Measurements from ENCODE around the gene TAF11L7.
"Not testable (repeated sequence)": the region's sequence is repeated elsewhere in the genome, so short reads cannot be mapped to it uniquely, and the experiment has no call there.

TAF11L7 gene

DNA sequence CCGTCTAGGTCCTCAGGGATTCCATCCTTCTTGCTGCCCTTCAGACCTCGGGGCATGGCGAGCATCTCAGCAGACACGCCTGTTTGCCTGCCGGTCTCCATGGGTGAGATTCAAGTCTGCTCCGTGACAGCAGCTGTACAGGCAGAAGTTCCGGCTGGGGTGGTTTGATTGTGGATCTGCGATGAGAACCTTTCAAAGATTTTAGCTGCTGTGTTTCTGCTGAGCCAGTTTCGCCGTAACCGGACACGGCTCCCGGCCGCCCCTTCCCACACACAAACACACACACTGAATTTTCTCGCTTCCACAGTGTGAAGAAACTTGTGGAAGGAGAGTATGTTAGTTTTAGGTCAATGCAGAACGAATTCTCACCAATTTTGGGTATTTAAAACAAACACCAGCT lies at the start of gene TAF11L7:
Gene TAF11L7 (minus strand): TSS at position 101 of the 400 bp plus-strand sequence.
- not testable (repeated sequence) for DNase-seq

DNA sequence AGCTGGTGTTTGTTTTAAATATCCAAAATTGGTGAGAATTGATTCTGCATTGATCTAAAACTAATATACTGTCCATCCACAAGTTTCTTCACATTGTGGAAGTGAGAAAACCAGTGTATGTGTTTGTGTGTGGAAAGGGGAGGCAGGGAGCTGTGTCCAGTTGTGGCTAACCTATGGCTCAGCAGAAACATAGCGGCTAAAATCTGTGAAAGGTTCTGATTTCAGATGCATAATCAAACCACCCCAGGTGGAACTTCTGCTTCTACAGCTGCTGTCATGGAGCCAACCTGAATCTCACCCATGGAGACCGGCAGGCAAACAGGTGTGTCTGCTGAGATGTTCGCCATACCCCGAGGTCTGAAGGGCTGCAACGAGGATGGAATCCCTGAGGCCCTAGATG lies 48.6 kb upstream of the TAF11L7 start, which contains the start of gene TAF11L14:
Gene TAF11L14 (plus strand): TSS at position 301 of the 400 bp plus-strand sequence.
- DNase-seq = no peak

DNA sequence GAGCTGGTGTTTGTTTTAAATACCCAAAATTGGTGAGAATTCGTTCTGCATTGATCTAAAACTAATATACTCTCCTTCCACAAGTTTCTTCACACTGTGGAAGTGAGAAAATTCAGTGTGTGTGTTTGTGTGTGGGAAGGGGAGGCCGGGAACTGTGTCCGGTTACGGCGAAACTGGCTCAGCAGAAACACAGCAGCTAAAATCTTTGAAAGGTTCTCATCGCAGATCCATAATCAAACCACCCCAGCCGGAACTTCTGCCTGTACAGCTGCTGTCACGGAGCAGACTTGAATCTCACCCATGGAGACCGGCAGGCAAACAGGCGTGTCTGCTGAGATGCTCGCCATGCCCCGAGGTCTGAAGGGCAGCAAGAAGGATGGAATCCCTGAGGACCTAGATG lies 46.2 kb upstream of the TAF11L7 start, which contains the start of gene TAF11L13:
Gene TAF11L13 (plus strand): TSS at position 301 of the 400 bp plus-strand sequence.
- DNase-seq = not testable (repeated sequence)

DNA sequence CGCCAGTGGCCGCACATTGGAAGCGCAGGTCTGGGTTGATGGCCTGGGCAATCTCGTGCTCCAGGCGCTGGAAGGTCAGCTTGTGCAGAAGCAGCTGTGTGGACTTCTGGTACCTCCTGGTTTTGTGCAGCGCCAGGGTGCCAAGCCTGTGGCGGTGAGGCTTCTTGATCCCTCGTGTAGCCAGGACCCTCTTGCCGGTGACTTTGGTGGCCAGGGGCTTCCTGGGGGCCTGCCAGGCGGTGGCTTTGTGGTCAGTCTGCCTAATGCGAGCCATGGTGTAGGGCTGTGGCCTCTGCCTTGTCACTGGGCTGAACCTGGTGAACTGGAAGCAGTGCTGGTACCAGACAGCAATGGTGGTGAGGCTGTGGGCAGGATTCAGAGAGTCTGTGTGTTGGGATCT lies 40.1 kb upstream of the TAF11L7 start:
- DNase-seq = no peak

DNA sequence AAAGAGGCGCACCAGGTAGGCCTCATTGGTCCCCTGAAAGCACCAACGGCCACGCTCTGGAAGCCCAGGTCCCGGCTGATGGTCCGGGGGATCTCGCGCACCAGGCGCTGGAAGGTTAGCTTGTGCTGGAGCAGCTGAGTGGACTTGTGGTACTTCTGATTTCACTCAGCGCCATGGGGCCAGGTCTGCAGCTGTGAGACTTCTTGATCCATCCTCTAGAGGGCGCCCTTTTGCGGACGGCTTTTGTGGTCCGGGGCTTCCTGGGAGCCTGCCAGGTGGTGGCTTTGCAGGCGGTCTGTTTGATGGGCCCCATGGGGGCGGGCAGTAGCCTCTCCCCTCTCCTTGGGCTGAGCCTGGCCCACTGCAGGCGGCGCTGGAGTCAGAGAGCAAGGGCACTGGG lies 35.1 kb upstream of the TAF11L7 start:
- DNase-seq = no peak

DNA sequence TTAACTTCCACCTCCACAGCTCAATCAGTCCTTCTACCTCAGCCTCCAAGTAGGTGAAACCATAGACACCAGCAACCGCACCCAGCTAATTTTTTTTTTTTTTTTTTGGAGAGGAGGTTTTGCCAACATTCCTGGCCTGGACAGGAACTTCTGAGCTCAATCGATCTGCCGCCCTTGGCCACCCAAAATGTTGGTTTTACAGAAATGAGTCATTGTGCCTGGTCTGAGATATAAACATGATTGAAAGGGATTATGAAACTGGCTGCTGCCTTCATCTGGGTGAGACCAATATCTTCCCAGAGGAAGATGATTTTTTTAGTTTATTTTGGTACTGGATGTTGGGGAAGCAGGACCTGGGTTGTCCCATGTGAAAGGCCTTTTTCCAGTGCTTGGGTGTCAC lies 33.8 kb upstream of the TAF11L7 start:
- DNase-seq = no peak

DNA sequence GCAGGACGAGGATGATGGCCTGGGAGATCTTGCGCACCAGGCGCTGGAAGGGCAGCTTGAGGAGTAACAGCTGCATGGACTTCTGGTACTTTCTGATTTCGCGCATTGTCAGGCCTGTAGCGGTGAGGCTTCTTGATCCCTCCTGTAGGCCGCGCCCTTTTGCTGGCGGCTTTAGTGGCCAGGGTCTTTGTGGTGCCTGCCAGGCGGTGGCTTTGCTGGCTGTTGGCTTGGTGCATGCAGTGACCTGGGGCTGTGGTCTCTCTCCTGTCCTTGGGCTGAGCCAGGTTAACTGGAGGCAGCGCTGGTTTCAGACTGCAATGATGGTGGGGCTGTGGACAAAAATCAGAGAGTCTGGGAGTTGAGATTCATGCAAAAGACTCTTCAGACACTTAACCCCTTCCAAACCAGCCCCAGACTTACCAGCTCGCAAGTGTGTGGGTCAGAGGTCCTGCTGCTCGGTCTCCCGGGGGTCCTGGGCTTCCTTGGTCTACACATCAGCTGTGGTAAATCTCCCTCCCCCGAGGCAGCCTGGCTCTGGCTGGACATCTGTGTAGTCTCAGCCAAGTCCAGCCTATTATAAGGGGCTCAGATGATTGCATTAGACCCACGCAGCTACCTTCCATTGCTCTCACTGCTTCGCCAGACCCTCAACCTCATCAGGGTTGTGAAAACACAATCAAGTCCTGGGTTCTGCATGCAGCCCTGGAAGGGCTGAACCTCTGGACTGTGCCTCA lies 29.5 kb upstream of the TAF11L7 start:
- DNase-seq = no peak

DNA sequence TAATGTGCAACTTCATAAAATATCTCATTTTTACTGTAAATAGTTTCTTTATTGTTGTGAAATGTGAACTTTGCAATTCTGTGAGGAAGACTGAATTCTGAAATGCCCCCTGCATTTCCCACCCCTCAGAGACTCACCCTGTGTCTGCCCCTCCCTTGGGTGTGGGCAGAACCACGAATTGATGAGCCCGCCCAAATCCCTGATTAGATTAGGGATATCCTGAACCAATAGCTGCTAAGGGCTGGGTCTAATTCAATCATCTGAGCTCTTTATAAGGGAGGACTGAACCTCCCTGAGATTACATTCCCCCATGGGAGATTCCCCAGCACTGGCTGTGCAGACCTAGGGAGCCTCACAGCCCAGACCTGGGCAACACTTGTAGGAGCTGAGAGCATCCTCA lies 24.5 kb upstream of the TAF11L7 start, which contains the start of gene TAF11L12:
Gene TAF11L12 (plus strand): TSS at position 301 of the 400 bp plus-strand sequence.
- DNase-seq = not testable (repeated sequence)

DNA sequence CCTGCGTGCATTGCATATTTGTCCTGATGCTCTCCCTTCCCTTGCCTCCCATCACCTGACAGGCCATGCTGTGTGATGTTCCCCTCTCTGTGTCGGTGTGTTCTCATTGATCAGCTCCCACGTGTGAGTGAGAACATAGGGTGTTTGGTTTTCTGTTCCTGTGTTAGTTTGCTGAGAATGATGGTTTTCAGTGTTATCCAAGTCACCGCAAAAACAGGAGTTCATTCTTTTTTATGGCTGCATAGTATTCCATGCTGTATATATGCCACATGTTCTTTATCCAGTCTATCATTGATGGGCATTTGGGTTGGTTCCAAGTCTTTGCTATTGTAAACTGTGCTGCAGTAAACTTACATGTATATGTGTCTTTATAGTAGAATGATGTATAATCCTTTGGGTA lies 21.9 kb upstream of the TAF11L7 start:
- not testable (repeated sequence) for DNase-seq

DNA sequence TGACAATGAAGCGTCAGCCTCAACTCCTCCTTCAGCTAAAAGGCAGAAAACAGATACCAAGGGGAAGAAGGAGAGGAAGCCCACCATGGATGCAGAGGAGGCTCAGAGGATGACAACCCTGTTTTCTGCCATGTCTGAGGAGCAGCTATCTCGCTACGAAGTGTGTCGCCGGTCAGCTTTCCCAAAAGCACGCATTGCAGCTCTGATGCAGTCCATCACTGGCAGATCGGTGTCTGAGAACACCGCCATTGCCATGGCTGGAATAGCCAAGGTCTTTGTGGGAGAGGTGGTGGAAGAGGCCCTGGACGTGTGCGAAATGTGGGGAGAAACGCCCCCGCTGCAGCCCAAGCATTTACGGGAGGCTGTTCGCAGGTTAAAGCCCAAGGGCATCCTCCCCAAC lies 19.4 kb upstream of the TAF11L7 start:
- no peak for DNase-seq

DNA sequence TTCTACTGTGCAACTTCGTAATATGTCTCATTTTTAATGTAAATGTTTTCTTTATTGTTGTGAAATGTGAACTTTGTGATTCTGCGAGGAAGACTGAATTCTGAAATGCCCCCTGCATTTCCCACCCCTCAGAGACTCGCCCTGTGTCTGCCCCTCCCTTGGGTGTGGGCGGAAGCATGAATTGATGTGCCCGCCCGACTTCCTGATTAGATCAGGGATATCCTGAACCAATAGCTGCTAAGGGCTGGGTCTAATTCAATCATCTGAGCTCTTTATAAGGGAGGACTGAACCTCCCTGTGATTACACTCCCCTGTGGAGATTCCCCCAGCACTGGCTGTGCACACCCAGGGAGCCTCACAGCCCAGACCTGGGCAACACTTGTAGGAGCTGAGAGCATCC lies 18.3 kb upstream of the TAF11L7 start, which contains the start of gene TAF11L11:
Gene TAF11L11 (plus strand): TSS at position 304 of the 400 bp plus-strand sequence.
- DNase-seq = not testable (repeated sequence)

DNA sequence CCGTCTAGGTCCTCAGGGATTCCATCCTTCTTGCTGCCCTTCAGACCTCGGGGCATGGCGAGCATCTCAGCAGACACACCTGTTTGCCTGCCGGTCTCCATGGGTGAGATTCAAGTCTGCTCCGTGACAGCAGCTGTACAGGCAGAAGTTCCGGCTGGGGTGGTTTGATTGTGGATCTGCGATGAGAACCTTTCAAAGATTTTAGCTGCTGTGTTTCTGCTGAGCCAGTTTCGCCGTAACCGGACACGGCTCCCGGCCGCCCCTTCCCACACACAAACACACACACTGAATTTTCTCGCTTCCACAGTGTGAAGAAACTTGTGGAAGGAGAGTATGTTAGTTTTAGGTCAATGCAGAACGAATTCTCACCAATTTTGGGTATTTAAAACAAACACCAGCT lies 12.2 kb upstream of the TAF11L7 start, which contains the start of gene TAF11L10:
Gene TAF11L10 (minus strand): TSS at position 101 of the 400 bp plus-strand sequence.
- not testable (repeated sequence) for DNase-seq

DNA sequence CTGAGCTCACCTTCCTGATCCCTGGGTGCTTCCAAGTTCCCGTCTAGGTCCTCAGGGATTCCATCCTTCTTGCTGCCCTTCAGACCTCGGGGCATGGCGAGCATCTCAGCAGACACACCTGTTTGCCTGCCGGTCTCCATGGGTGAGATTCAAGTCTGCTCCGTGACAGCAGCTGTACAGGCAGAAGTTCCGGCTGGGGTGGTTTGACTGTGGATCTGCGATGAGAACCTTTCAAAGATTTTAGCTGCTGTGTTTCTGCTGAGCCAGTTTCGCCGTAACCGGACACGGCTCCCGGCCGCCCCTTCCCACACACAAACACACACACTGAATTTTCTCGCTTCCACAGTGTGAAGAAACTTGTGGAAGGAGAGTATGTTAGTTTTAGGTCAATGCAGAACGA lies 8.7 kb upstream of the TAF11L7 start, which contains the start of gene TAF11L9:
Gene TAF11L9 (minus strand): TSS at position 140 of the 400 bp plus-strand sequence.
- not testable (repeated sequence) for DNase-seq

DNA sequence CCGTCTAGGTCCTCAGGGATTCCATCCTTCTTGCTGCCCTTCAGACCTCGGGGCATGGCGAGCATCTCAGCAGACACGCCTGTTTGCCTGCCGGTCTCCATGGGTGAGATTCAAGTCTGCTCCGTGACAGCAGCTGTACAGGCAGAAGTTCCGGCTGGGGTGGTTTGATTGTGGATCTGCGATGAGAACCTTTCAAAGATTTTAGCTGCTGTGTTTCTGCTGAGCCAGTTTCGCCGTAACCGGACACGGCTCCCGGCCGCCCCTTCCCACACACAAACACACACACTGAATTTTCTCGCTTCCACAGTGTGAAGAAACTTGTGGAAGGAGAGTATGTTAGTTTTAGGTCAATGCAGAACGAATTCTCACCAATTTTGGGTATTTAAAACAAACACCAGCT lies 5.3 kb upstream of the TAF11L7 start, which contains the start of gene TAF11L8:
Gene TAF11L8 (minus strand): TSS at position 101 of the 400 bp plus-strand sequence.
- DNase-seq = not testable (repeated sequence)
